Vagina (tissue), 2 donors: Measurements from ENCODE around the gene INSYN1. TPM values are rescaled to one million over a fixed set of nuclear protein-coding genes. Genes with fewer than 3 reads are reported as not detected.
"Not testable (repeated sequence)": the region's sequence is repeated elsewhere in the genome, so short reads cannot be mapped to it uniquely, and the experiment has no call there.

Experiments
- DNase-seq, 2 donors: peaks; one replicate each; pipeline ENCODE4 v3.0.0-alpha.2; 2017; ENCODE audit errors: extremely low spot score in 2 of 2
- H3K27ac ChIP-seq: fragments of 200-600 bp; sonication (generic); one replicate; pipeline ENCODE4 v1.5.1; 2019
- H3K27me3 ChIP-seq: fragments of 200-600 bp; sonication (generic); one replicate; pipeline ENCODE4 v1.5.1; 2019
- H3K36me3 ChIP-seq, 2 donors: fragments of 200-600 bp; sonication (generic); one replicate each; pipeline ENCODE4 v1.5.1; 2017 to 2019
- H3K4me1 ChIP-seq: fragments of 200-600 bp; sonication (generic); one replicate; pipeline ENCODE4 v1.5.1; 2019
- H3K4me3 ChIP-seq, 2 donors: fragments of 200-600 bp; sonication (generic); 1 replicate in 1 of 2; 2 replicates in 1 of 2; pipeline ENCODE4 v1.5.1; 2016 to 2019
- H3K9me3 ChIP-seq: fragments of 200-600 bp; sonication (generic); one replicate; pipeline ENCODE4 v1.5.1; 2019
- CTCF ChIP-seq, 3 experiments: fragments of 450-650 bp in 2 of 3; fragments of 200-600 bp in 1 of 3; sonication (generic) in 1 of 3; IDR thresholded peaks; one replicate each; pipeline ENCODE4 v1.5.1; 2017 to 2019; ENCODE audit warnings: antibody characterized with exemption in 3 of 3, mild to moderate bottlenecking in 2 of 3, moderate library complexity in 2 of 3
- POLR2A ChIP-seq, 2 donors: fragments of 450-650 bp; IDR thresholded peaks; one replicate each; pipeline ENCODE4 v1.6.1; 2017; ENCODE audit warnings: antibody characterized with exemption in 2 of 2, mild to moderate bottlenecking in 2 of 2, moderate library complexity in 2 of 2
- POLR2AphosphoS5 ChIP-seq, 2 donors: sonication (generic); formaldehyde crosslinking; IDR thresholded peaks; one replicate each; pipeline ENCODE4 v1.9.0; 2017; ENCODE audit warnings: antibody characterized with exemption in 2 of 2, mild to moderate bottlenecking in 2 of 2, low read depth in 1 of 2; ENCODE audit not compliant: insufficient read depth in 1 of 2
- intact Hi-C: fragments of 100-400 bp; cut with DNase I; formaldehyde crosslinking; loops from one replicate; pipeline ENCODE4 v1.15.1; 2023
- total RNA-seq: library from RNA; depleted of rRNA; stranded (reverse); fragments of >200 nt; gene quantifications from one replicate; pipeline ENCODE4 v1.2.3, GENCODE V29; 2016

Gene INSYN1
- total RNA-seq, 1 donor from 2014 or later = 5.6 TPM

- Histone ChIP-seq H3K4me3 (no peak overlapping the region), H3K36me3 (no peaks in the 10 kb centered on the region), H3K27me3 (no peaks in the 10 kb centered on the region), H3K27ac (no peak overlapping the region), H3K9me3 (no peaks in the 10 kb centered on the region), H3K4me1 (peaks cover 28% of the 10 kb centered on the region)
- TF ChIP-seq POLR2A (IDR thresholded peaks at IDR 0.05) (no peak), CTCF (IDR thresholded peaks at IDR 0.05) (no peak), POLR2AphosphoS5 (IDR thresholded peaks at IDR 0.05; ENCODE audit: insufficient read depth in 1 of 2, low read depth in 1 of 2) (no peak)
- intact Hi-C loops = no loop called here
- DNase-seq = no peak
Observed at GRCh38 chr15:73797366-73798158, 44.4 kb upstream of the INSYN1 start.

GRCh38 chr15:73796331-73796831, 43.2 kb upstream of the INSYN1 start:
- Histone ChIP-seq H3K9me3 (no peaks in the 10 kb centered on the region), H3K4me3 (no peak overlapping the region), H3K27ac (no peak overlapping the region), H3K4me1 (peaks cover 18% of the 10 kb centered on the region), H3K36me3 (no peaks in the 10 kb centered on the region), H3K27me3 (no peaks in the 10 kb centered on the region)
- TF ChIP-seq POLR2A (IDR thresholded peaks at IDR 0.05) (no peak), POLR2AphosphoS5 (IDR thresholded peaks at IDR 0.05; ENCODE audit: insufficient read depth in 1 of 2, low read depth in 1 of 2) (no peak), CTCF (IDR thresholded peaks at IDR 0.05) (no peak)
- intact Hi-C loops = no loop called here
- no peak for DNase-seq

GRCh38 chr15:73794443-73795133, 41.4 kb upstream of the INSYN1 start:
- DNase-seq = no peak
- no peaks in the 10 kb centered on the region for H3K36me3 ChIP-seq
- no peak overlapping the region for H3K27ac ChIP-seq
- intact Hi-C loops = no loop called here
- TF ChIP-seq POLR2A (IDR thresholded peaks at IDR 0.05) = no peak
- TF ChIP-seq POLR2AphosphoS5 (IDR thresholded peaks at IDR 0.05; ENCODE audit: insufficient read depth in 1 of 2, low read depth in 1 of 2) = no peak
- TF ChIP-seq CTCF (IDR thresholded peaks at IDR 0.05) = no peak
- H3K27me3 ChIP-seq = no peaks in the 10 kb centered on the region
- H3K9me3 ChIP-seq = no peaks in the 10 kb centered on the region
- no peak overlapping the region for H3K4me3 ChIP-seq
- no peaks in the 10 kb centered on the region for H3K4me1 ChIP-seq

- H3K9me3 ChIP-seq, H3K4me3 ChIP-seq, H3K27ac ChIP-seq, DNase-seq, intact Hi-C loops, H3K36me3 ChIP-seq, H3K27me3 ChIP-seq, H3K4me1 ChIP-seq: not testable (repeated sequence)
Observed at GRCh38 chr15:73792899-73793541, 39.9 kb upstream of the INSYN1 start.

GRCh38 chr15:73792415-73792814, 39.3 kb upstream of the INSYN1 start:
- TF ChIP-seq POLR2AphosphoS5 (IDR thresholded peaks at IDR 0.05; ENCODE audit: insufficient read depth in 1 of 2, low read depth in 1 of 2) = no peak
- no peak for TF ChIP-seq POLR2A (IDR thresholded peaks at IDR 0.05)
- no peak for TF ChIP-seq CTCF (IDR thresholded peaks at IDR 0.05)
- intact Hi-C loops = no loop called here
- H3K4me3 ChIP-seq = no peak overlapping the region
- no peaks in the 10 kb centered on the region for H3K27me3 ChIP-seq
- H3K36me3 ChIP-seq = no peaks in the 10 kb centered on the region
- no peaks in the 10 kb centered on the region for H3K9me3 ChIP-seq
- no peaks in the 10 kb centered on the region for H3K4me1 ChIP-seq
- DNase-seq = no peak
- H3K27ac ChIP-seq = no peak overlapping the region
